Esophagus muscularis mucosa (tissue), 3 donors: ENCODE data around the gene C14orf180.

Experiments used
- POLR2A ChIP-seq: fragments of 450-650 bp; IDR thresholded peaks from one replicate; pipeline ENCODE4 v1.6.1; 2017; ENCODE audit warnings: antibody characterized with exemption, moderate library complexity, mild to moderate bottlenecking, low read depth
- POLR2AphosphoS5 ChIP-seq, 2 donors: sonication (generic); formaldehyde crosslinking; IDR thresholded peaks; one replicate each; pipeline ENCODE4 v1.6.1; 2017; ENCODE audit warnings: antibody characterized with exemption in 2 of 2
- TF ChIP-seq, protein P1 (sequence below), 3 experiments: fragments of 200-600 bp in 2 of 3; fragments of 450-650 bp in 1 of 3; sonication (generic) in 2 of 3; IDR thresholded peaks; one replicate each; pipeline ENCODE4 v1.5.1; 2017 to 2019; ENCODE audit warnings: antibody characterized with exemption in 3 of 3, mild to moderate bottlenecking in 2 of 3, moderate library complexity in 1 of 3

- TF ChIP-seq, protein P1, sequence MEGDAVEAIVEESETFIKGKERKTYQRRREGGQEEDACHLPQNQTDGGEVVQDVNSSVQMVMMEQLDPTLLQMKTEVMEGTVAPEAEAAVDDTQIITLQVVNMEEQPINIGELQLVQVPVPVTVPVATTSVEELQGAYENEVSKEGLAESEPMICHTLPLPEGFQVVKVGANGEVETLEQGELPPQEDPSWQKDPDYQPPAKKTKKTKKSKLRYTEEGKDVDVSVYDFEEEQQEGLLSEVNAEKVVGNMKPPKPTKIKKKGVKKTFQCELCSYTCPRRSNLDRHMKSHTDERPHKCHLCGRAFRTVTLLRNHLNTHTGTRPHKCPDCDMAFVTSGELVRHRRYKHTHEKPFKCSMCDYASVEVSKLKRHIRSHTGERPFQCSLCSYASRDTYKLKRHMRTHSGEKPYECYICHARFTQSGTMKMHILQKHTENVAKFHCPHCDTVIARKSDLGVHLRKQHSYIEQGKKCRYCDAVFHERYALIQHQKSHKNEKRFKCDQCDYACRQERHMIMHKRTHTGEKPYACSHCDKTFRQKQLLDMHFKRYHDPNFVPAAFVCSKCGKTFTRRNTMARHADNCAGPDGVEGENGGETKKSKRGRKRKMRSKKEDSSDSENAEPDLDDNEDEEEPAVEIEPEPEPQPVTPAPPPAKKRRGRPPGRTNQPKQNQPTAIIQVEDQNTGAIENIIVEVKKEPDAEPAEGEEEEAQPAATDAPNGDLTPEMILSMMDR (IDR thresholded peaks at IDR 0.05), result no peak
- TF ChIP-seq POLR2AphosphoS5 (IDR thresholded peaks at IDR 0.05) (no peak), POLR2A (no peak)
Measured at GRCh38 chr14:104587641-104588040, 8.1 kb downstream of the C14orf180 start.
